Measurements from ENCODE around the gene BRSK2.

The BRSK2 gene

GRCh38 chr11:1473011-1473628 lies 83.4 kb downstream of the BRSK2 start:
- TF ChIP-seq POLR2A (IDR thresholded peaks at IDR 0.05; ENCODE audit: low read length) (no peak), GATA1 (IDR thresholded peaks at IDR 0.05; ENCODE audit: low read depth, low read length) (no peak)
- no peak for DNase-seq

GRCh38 chr11:1473786-1474185 lies 84.1 kb downstream of the BRSK2 start:
- no peak for TF ChIP-seq GATA1 (IDR thresholded peaks at IDR 0.05; ENCODE audit: low read depth, low read length)
- no peak for TF ChIP-seq POLR2A (IDR thresholded peaks at IDR 0.05; ENCODE audit: low read length)
- DNase-seq, result no peak

- TF ChIP-seq GATA1 (IDR thresholded peaks at IDR 0.05; ENCODE audit: low read depth, low read length), result no peak
- TF ChIP-seq POLR2A (IDR thresholded peaks at IDR 0.05; ENCODE audit: low read length), result no peak
- DNase-seq, result no peak
Measured at GRCh38 chr11:1475841-1476240, 86.1 kb downstream of the BRSK2 start.

- DNase-seq, result no peak
- TF ChIP-seq GATA1 (IDR thresholded peaks at IDR 0.05; ENCODE audit: low read depth, low read length) (no peak), POLR2A (IDR thresholded peaks at IDR 0.05; ENCODE audit: low read length) (no peak)
Measured at GRCh38 chr11:1476940-1477736, 87.4 kb downstream of the BRSK2 start.

GRCh38 chr11:1478011-1478410 lies 88.3 kb downstream of the BRSK2 start:
- TF ChIP-seq POLR2A (IDR thresholded peaks at IDR 0.05; ENCODE audit: low read length), result no peak
- TF ChIP-seq GATA1 (IDR thresholded peaks at IDR 0.05; ENCODE audit: low read depth, low read length), result no peak
- DNase-seq, result no peak

GRCh38 chr11:1478544-1478943 lies 88.8 kb downstream of the BRSK2 start:
- no peak for DNase-seq
- no peak for TF ChIP-seq GATA1 (IDR thresholded peaks at IDR 0.05; ENCODE audit: low read depth, low read length)
- no peak for TF ChIP-seq POLR2A (IDR thresholded peaks at IDR 0.05; ENCODE audit: low read length)

- TF ChIP-seq GATA1 (IDR thresholded peaks at IDR 0.05; ENCODE audit: low read depth, low read length) (no peak), POLR2A (IDR thresholded peaks at IDR 0.05; ENCODE audit: low read length) (no peak)
- DNase-seq, result no peak
Measured at GRCh38 chr11:1479006-1479677, 89.4 kb downstream of the BRSK2 start.

GRCh38 chr11:1479678-1480118 lies 90.0 kb downstream of the BRSK2 start:
- no peak for DNase-seq
- TF ChIP-seq GATA1 (IDR thresholded peaks at IDR 0.05; ENCODE audit: low read depth, low read length), result no peak
- TF ChIP-seq POLR2A (IDR thresholded peaks at IDR 0.05; ENCODE audit: low read length), result no peak

GRCh38 chr11:1480191-1480554 lies 90.4 kb downstream of the BRSK2 start:
- DNase-seq, result no peak
- no peak for TF ChIP-seq GATA1 (IDR thresholded peaks at IDR 0.05; ENCODE audit: low read depth, low read length)
- TF ChIP-seq POLR2A (IDR thresholded peaks at IDR 0.05; ENCODE audit: low read length), result no peak

- no peak for TF ChIP-seq GATA1 (IDR thresholded peaks at IDR 0.05; ENCODE audit: low read depth, low read length)
Measured at GRCh38 chr11:1480555-1481482, 91.1 kb downstream of the BRSK2 start.

GRCh38 chr11:1481483-1481825 lies 91.7 kb downstream of the BRSK2 start:
- no peak for TF ChIP-seq GATA1 (IDR thresholded peaks at IDR 0.05; ENCODE audit: low read depth, low read length)
- TF ChIP-seq POLR2A (IDR thresholded peaks at IDR 0.05; ENCODE audit: low read length), result no peak
- no peak for DNase-seq

More at GRCh38 chr11:1480555-1481482, 91.1 kb downstream of the BRSK2 start:
- no peak for DNase-seq

GRCh38 chr11:1481861-1482441 lies 92.2 kb downstream of the BRSK2 start:
- DNase-seq, result no peak
- TF ChIP-seq GATA1 (IDR thresholded peaks at IDR 0.05; ENCODE audit: low read depth, low read length) (no peak), POLR2A (IDR thresholded peaks at IDR 0.05; ENCODE audit: low read length) (no peak)

Measured in erythroblast (primary cell).